ENCODE results near the gene SHC3.

DNA sequence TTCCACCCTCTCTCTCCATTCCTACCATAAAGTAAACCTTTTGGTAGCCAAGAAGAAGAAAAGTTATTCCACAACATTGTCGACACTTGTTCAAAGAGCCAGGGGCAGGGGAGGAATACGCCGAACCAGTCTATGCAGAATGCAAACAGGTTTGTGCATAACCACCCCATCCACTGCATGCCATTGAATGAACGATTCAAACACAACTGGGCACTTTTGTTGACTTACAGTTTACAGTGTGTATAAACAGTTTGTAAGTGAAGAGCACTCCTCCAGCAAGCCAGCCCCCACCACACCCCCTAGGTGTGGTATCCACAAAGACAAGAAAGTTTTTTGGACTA is 194.1 kb downstream of the SHC3 start:
- TF ChIP-seq CTCF (IDR thresholded peaks at IDR 0.05), result no peak
- no peak for TF ChIP-seq ZFX (IDR thresholded peaks at IDR 0.05; ENCODE audit: borderline replicate concordance)

All from 22Rv1 (cell line).